ENCODE measurements around the gene PRIM2.
"Not testable (repeated sequence)": the region's sequence is repeated elsewhere in the genome, so short reads cannot be mapped to it uniquely, and the experiment has no call there.

The PRIM2 gene

GRCh38 chr6:57308755-57309154 is 8.7 kb upstream of the PRIM2 start:
- not testable (repeated sequence) for DNase-seq (ENCODE audit: low spot score)

- DNase-seq (ENCODE audit: low spot score) = not testable (repeated sequence)
Measured at GRCh38 chr6:57310095-57310816, 7.2 kb upstream of the PRIM2 start.

GRCh38 chr6:57310817-57311157 is 6.6 kb upstream of the PRIM2 start:
- DNase-seq (ENCODE audit: low spot score) = no peak

- not testable (repeated sequence) for DNase-seq (ENCODE audit: low spot score)
Measured at GRCh38 chr6:57311300-57312003, 6.0 kb upstream of the PRIM2 start.

- no peak for DNase-seq (ENCODE audit: low spot score)
Measured at GRCh38 chr6:57312004-57312345, 5.5 kb upstream of the PRIM2 start.

GRCh38 chr6:57313009-57313408 is 4.4 kb upstream of the PRIM2 start:
- no peak for DNase-seq (ENCODE audit: low spot score)

GRCh38 chr6:57313711-57314471 is 3.5 kb upstream of the PRIM2 start:
- no peak for DNase-seq (ENCODE audit: low spot score)

- no peak for DNase-seq (ENCODE audit: low spot score)
Measured at GRCh38 chr6:57315111-57315510, 2.3 kb upstream of the PRIM2 start.

- no peak for DNase-seq (ENCODE audit: low spot score)
Measured at GRCh38 chr6:57315851-57316250, 1.6 kb upstream of the PRIM2 start.

- DNase-seq (ENCODE audit: low spot score) = peak; percentile 79
Measured at GRCh38 chr6:57316581-57317059, 810 bp upstream of the PRIM2 start.

- peak; percentile 42 for DNase-seq (ENCODE audit: low spot score)
Measured at GRCh38 chr6:57324538-57324937, 7.1 kb downstream of the PRIM2 start.

- no peak for DNase-seq (ENCODE audit: low spot score)
Measured at GRCh38 chr6:57327311-57327710, 9.9 kb downstream of the PRIM2 start.

- DNase-seq (ENCODE audit: low spot score) = no peak
Measured at GRCh38 chr6:57328074-57328473, 10.6 kb downstream of the PRIM2 start.

- no peak for DNase-seq (ENCODE audit: low spot score)
Measured at GRCh38 chr6:57329933-57330332, 12.5 kb downstream of the PRIM2 start.

- DNase-seq (ENCODE audit: low spot score) = no peak
Measured at GRCh38 chr6:57342148-57342669, 24.8 kb downstream of the PRIM2 start.

GRCh38 chr6:57343342-57343741 is 25.9 kb downstream of the PRIM2 start:
- not testable (repeated sequence) for DNase-seq (ENCODE audit: low spot score)

GRCh38 chr6:57346715-57347114 is 29.3 kb downstream of the PRIM2 start:
- not testable (repeated sequence) for DNase-seq (ENCODE audit: low spot score)

- DNase-seq (ENCODE audit: low spot score) = not testable (repeated sequence)
Measured at GRCh38 chr6:57347597-57347996, 30.2 kb downstream of the PRIM2 start.

GRCh38 chr6:57350443-57350842 is 33.0 kb downstream of the PRIM2 start:
- DNase-seq (ENCODE audit: low spot score) = not testable (repeated sequence)

- DNase-seq (ENCODE audit: low spot score) = not testable (repeated sequence)
Measured at GRCh38 chr6:57352596-57352995, 35.2 kb downstream of the PRIM2 start.

- not testable (repeated sequence) for DNase-seq (ENCODE audit: low spot score)
Measured at GRCh38 chr6:57358319-57358718, 40.9 kb downstream of the PRIM2 start.

GRCh38 chr6:57359766-57360165 is 42.3 kb downstream of the PRIM2 start:
- DNase-seq (ENCODE audit: low spot score) = not testable (repeated sequence)

- DNase-seq (ENCODE audit: low spot score) = not testable (repeated sequence)
Measured at GRCh38 chr6:57362340-57362739, 44.9 kb downstream of the PRIM2 start.
